T1000 (cell line): ENCODE results near the gene GRID2.

Experiments
- DNase-seq: peaks from one replicate; lab custom pipeline; 2025; ENCODE audit warnings: mixed read lengths; lab: John Stamatoyannopoulos, UW

GRID2 gene

GRCh38 chr4:92522356-92522755 lies 218.6 kb downstream of the GRID2 start:
- no peak for DNase-seq

DNA sequence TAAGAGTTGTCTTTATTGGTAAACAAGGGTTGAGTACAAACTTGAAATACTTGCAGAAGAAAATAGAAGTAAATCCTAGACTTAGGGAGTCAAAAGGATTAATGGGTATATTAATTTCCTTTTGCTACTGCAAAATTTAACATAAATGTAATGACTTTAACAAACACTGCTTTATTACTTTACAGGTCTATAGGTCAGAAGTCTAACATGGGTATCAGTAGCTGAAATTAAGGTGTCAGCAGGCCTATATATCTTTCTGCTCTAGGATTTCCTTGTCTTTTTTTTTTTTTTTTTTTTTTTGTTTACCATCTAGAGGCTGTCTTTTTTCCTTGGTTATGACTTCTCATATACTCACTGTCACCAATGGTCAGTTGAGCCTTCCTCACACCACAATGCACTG lies 220.4 kb downstream of the GRID2 start:
- DNase-seq = no peak

DNA sequence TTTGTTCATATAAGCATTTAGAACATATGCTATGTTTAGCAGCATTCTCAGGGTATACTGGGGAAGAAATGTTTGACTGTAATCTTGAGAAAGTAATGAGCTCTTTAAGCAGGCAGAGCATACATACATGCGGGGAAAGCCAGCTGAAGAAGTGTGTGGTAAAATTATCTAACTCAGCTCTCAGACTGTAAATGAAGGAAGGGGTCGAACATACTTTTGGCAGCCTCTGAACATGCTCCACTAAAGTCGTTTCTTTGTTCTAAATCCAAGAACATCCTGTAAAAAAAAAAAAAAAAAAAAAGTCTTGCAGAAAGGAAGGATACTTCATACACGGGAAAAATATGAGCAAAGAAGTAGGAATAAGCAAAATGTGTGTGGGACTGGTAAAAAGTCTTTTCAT lies 224.8 kb downstream of the GRID2 start:
- DNase-seq = no peak

- DNase-seq = no peak
Measured at GRCh38 chr4:92529510-92529909, 225.7 kb downstream of the GRID2 start.

DNA sequence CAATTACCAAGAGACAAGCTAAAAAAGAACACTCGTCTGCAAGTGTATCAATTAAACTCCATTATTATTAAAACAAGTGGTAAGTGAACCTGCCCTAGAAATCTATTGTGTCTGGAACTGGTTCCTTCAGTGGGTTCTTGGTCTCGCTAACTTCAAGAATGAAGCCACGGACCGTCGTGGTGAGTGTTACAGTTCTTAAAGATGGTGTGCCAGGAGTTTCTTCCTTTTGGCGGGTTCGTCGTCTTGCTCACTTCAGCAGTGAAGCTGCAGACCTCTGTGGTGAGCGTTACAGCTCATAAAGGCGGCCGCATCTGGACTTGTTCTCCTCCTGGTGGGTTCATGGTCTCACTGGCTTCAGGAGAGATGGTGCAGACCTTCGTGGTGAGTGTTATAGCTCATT lies 231.8 kb downstream of the GRID2 start:
- no peak for DNase-seq

GRCh38 chr4:92551616-92552015 lies 247.8 kb downstream of the GRID2 start:
- DNase-seq = no peak

- no peak for DNase-seq
Measured at GRCh38 chr4:92566269-92566668, 262.5 kb downstream of the GRID2 start.

DNA sequence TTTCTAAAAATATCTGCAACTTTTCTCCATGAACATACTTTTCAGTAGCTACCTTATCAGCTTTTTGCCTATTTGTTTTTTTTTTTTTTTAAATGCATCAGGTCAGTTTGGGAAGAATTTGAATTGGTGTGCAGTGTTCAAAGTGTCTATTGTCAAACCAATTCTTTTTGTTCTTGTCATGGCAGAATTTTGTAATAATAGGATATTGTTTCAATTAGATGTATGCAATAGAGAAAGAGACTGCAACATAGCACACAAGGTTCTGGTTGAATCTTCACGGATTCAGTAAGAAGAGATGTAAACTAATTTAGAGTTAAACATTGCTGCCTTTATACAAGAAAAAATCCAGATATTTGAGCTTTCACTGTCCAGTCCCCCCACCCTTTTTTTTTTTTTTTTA lies 277.1 kb downstream of the GRID2 start:
- no peak for DNase-seq

DNA sequence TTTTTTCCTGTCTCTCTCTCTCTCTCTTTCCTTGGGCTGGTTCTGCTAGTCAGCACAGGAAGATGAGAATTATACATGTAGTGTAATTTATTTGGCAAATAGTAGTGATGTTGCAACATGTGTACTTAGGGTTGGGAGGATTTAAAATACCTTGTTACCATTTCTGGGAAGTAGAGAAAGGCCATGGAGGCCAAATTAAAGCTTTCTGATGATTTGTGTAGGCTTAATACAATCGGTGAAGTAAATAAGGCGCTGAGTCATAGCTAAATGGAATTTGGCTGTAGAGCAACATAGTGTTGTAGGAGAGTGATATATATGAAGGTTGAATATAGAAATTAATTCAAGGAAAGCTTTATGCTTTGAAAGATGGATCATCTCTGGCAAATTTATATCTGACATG lies 295.3 kb downstream of the GRID2 start:
- no peak for DNase-seq

DNA sequence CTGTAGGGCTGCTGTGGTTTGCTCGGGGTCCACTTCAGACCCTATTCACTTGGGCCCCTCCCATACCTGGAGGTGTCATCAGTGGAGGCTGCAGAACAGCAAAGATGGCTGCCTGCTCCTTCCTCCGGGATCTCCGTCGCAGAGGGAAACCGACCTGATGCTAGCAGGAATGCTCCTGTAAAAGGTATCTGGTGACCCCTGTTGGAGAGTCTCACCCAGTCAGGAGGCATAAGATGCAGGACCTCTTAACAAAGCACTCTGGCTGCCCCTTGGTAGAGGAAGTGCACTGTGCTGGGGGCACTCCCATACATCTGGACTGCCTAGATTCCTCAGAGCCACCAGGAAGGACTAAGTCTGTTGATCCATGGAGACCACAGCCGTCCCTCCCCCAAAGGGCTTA lies 296.9 kb downstream of the GRID2 start:
- no peak for DNase-seq

DNA sequence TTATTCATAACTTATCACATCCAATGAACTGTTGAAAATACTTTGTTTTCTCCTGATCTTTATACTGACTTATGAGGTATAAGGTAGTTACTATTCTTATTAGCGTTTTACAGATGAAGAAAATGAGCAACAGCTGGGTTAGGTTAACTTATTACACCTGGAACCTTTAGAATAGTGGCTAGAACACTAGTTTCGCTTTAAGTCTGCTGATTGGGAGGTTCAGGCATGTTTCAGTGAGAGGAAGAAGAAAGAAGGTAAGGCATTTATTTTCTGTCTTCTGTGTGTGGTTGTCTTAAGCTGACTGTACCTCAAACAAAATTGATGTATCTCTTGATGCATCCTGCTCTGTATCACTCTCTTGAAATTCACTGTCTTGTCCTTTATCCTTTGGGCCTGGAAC lies 302.5 kb downstream of the GRID2 start:
- no peak for DNase-seq

GRCh38 chr4:92615049-92615448 lies 311.3 kb downstream of the GRID2 start:
- no peak for DNase-seq

- DNase-seq = no peak
Measured at GRCh38 chr4:92618968-92619367, 315.2 kb downstream of the GRID2 start.

- no peak for DNase-seq
Measured at GRCh38 chr4:92629302-92629701, 325.5 kb downstream of the GRID2 start.

DNA sequence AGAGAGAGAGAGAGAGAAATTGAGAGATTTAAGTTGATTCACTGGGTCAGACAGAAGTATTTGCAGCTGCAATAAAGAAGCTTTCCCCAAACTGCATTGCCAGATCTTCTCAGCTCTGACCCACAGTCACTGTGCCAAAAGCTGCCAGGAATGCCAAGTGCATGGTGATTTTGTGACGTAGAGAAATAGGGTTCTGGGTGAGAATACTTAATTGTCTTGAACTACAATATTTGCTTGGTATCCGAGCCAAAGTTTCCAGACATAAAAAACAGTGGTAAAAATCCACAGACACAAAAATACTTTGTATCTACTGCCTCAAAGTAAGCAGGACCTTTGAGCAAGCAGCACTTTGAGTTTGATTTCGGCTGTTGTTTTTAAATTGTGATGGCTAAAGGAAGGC lies 331.1 kb downstream of the GRID2 start:
- DNase-seq = no peak

DNA sequence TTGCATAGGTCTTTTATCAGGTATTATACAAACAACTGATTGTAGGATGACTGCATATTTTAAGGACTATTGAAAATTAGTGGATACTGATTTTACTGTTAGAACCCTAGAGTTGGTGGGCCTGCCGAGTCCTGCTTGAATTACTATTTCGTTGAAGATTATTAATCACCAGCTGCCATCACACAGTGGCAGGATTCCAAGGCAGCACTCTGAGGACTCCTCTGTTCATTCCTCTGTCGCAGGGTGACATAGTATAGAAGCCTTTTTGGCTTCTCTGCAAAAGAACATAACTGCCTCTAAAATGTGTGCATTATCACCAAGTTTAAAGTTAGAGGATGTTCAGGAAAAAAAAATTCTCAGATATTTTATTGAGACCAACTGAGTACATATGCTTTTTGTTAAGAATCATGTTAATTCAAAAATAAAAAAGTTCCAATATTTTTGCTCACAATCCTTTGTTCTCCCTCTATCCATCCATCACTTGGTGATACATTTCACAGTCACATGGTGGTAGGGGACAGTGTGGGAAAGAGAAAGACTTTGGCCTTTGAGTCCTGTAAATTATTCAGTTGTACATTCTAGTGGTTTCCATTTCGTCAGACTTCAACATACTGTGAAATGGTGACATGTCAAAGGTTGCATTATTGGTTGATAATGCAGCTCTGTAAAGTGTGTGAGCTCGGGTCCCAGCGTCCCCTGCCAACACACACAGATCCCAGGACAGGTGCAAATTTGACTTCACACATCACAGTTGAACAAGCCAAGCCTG lies 332.5 kb downstream of the GRID2 start:
- DNase-seq = no peak

DNA sequence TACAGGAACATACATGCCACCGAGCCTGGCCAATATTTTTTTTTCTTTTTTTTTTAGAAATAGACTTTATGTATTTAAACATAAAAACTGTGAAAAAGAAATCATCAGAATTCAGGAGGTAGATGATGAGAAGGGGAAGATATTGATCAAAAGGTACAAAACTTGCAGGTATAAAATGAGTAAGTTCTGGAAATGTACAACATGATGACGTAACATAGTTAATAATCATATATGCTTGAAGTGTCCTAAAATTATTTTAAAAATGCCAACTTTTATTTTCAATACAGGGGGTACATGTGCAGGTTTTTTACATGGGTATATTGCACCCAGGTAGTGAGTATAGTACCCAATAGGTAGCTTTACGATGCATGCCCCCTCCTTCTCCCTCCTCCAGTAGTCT lies 337.6 kb downstream of the GRID2 start:
- DNase-seq = no peak

GRCh38 chr4:92646826-92647225 lies 343.1 kb downstream of the GRID2 start:
- DNase-seq = no peak

DNA sequence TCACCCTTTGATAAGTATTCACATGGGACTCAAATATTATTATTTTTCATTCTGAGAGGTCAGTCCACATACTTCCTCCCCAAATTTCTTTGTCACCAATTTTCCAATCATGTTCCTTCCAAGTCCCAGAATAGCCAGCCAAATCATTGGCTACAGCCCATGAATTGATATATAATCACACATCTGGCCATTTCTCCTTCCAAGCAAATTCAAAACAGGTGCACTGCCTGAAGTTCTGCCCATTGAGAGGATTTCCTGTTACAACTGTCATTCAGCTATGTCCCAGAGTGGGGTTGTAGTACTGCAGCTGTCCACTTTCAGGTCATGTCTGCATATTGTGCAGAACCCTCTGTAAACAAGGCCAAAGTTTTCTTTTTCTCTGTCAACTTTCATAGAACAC lies 347.8 kb downstream of the GRID2 start:
- DNase-seq = no peak

DNA sequence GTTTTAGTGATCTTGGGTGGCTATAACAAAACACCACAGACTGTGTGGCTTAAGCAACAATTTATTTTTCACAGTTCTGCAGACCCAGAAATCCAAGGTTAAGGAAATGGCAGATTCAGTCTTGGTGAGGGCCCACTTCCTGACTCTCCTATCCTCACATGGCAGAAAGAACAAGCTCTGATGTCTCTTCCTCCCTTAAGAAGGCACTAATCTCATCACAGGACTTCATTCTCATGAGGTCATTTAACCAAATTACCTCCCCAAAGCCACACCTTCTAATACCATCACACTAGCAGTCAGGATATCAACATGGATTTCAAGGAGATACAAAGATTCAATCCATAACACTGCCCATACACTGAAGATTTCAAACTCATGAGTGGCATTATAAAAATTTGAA lies 350.3 kb downstream of the GRID2 start:
- no peak for DNase-seq

DNA sequence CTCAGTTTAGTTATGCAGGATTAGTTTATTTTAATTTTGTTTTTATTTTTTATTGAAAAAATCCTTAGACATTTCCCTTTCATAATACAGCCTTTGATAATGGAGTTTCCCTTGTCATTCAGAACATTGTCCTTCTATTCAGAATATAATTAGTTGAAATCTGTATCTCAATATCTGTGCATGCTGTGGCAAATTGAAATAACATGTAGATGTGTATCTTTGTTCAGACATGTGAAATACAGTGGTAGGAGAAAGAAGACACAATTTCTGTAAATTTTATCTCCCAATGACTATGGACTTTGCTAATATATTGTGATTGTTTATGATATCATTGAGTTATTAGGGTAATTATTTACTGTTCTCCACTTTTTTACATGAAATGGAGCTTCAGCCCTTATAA lies 353.9 kb downstream of the GRID2 start:
- DNase-seq = no peak

- DNase-seq = no peak
Measured at GRCh38 chr4:92658318-92658717, 354.6 kb downstream of the GRID2 start.

DNA sequence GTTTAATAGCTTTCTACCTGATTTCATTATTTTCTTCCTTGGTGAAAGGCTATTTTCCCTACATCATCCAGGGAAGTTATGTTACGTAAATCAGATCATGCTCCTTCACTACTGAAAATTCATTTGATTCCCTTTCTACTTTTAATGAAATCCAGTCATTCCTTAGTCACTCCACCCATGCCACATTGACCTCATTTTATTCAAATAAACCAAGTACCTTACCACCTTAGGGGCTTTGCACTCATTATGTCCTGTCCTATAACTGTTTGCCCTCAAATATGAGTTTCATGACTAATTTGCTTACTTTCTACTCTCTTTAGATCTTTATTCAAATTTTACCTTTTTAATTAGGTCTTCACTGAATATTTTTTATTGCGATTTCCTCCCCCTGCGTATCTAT lies 374.0 kb downstream of the GRID2 start:
- DNase-seq = no peak

- no peak for DNase-seq
Measured at GRCh38 chr4:92678292-92678691, 374.5 kb downstream of the GRID2 start.
